HL-60 (cell line): ENCODE measurements around the gene PSME3.

Experiments
- DNase-seq, 2 experiments: peaks; one replicate each; pipeline ENCODE4 v3.0.0-alpha.2; 2010 to 2020; ENCODE audit warnings: low read depth in 1 of 2, low spot score in 1 of 2
- H3K27ac ChIP-seq: fragments of 250-450 bp; sonication (Bioruptor Pico); replicated peaks from 2 replicates; pipeline ENCODE4 v1.5.1; 2020; ENCODE audit warnings: mild to moderate bottlenecking, moderate library complexity
- H3K27me3 ChIP-seq: fragments of 250-450 bp; sonication (Bioruptor Pico); 2 replicates; pipeline ENCODE4 v1.5.1; 2021; ENCODE audit warnings: mild to moderate bottlenecking, moderate library complexity; ENCODE audit not compliant: insufficient read depth, poor library complexity, severe bottlenecking
- H3K4me3 ChIP-seq: replicated peaks from 2 replicates; pipeline ENCODE4 v1.5.1; 2011; ENCODE audit warnings: mild to moderate bottlenecking, control low read depth, low read length; ENCODE audit not compliant: insufficient read depth
- CTCF ChIP-seq: IDR thresholded peaks from one replicate; pipeline ENCODE4 v1.5.1; 2011; ENCODE audit warnings: low read length, control low read depth, inconsistent platforms; ENCODE audit not compliant: insufficient read depth
- GABPA ChIP-seq: IDR thresholded peaks from 2 replicates; pipeline ENCODE4 v1.6.1; 2012; ENCODE audit warnings: low read depth
- POLR2AphosphoS5 ChIP-seq: IDR thresholded peaks from 2 replicates; pipeline ENCODE4 v1.6.1; 2012; ENCODE audit warnings: low read depth
- REST ChIP-seq: IDR thresholded peaks from 2 replicates; pipeline ENCODE4 v1.6.1; 2012; ENCODE audit warnings: low read depth; ENCODE audit not compliant: insufficient replicate concordance
- SPI1 ChIP-seq: IDR thresholded peaks from 2 replicates; pipeline ENCODE4 v1.6.1; 2012; ENCODE audit warnings: low read depth, mild to moderate bottlenecking, borderline replicate concordance

PSME3 gene

DNA sequence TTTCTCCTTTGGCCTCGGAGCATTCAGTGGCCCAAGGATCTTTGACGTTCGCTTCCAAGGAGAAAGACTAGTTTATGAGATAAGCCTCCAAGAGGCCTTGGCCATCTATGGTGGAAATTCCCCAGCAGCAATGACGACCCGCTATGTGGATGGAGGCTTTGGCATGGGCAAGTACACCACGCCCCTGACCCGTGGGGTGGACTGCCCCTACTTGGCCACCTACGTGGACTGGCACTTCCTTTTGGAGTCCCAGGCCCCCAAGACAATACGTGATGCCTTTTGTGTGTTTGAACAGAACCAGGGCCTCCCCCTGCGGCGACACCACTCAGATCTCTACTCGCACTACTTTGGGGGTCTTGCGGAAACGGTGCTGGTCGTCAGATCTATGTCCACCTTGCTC, 19.2 kb downstream of the PSME3 start:
- H3K27ac ChIP-seq, result no peak overlapping the region
- no peaks in the 10 kb centered on the region for H3K27me3 ChIP-seq
- TF ChIP-seq POLR2AphosphoS5, result no peak
- TF ChIP-seq CTCF, result no peak
- no peak for TF ChIP-seq GABPA
- no peak for TF ChIP-seq SPI1
- TF ChIP-seq REST, result no peak
- no peak for DNase-seq
- H3K4me3 ChIP-seq, result no peak overlapping the region

DNA sequence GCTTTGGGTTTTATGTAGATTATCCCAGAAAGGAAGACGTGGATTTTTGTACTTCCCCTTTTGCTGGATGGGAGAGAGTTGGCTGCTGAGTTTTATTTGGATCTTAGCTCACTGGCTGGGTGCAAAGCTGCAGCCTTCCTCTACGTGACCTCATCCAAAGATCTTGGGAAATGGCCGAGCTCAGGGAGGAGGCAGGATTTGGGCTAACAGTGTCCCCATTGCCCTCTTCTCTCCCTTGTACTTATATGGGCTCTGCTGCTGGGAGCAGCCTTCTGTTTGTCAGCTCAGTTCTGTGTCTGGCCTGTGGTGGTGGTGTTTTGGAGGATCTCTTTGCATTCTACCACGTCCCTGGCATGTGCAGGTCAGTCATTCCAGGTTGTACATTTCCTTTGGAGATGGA, 19.8 kb downstream of the PSME3 start:
- DNase-seq, result no peak
- TF ChIP-seq SPI1 (no peak; the same call in 1 of the 2 replicates), GABPA (no peak), CTCF (no peak)
- Histone ChIP-seq H3K27me3 (no peaks in the 10 kb centered on the region), H3K4me3 (no peak overlapping the region), H3K27ac (no peak overlapping the region)

GRCh38 chr17:42853597-42853967, 20.4 kb downstream of the PSME3 start:
- Histone ChIP-seq H3K4me3 (no peak overlapping the region), H3K27ac (no peak overlapping the region), H3K27me3 (no peaks in the 10 kb centered on the region)
- no peak for DNase-seq
- no peak for TF ChIP-seq CTCF
- no peak for TF ChIP-seq SPI1
- no peak for TF ChIP-seq POLR2AphosphoS5
- TF ChIP-seq GABPA, result no peak
- no peak for TF ChIP-seq REST
